Tibial nerve (tissue), 3 donors: ENCODE results near the gene ANKS6.

ENCODE experiments used
- EP300 ChIP-seq, 2 donors: sonication (generic); formaldehyde crosslinking; IDR thresholded peaks; one replicate each; pipeline ENCODE4 v1.6.1; 2017; ENCODE audit warnings: antibody characterized with exemption in 2 of 2, mild to moderate bottlenecking in 1 of 2
- POLR2A ChIP-seq, 2 donors: fragments of 450-650 bp; IDR thresholded peaks; one replicate each; pipeline ENCODE4 v1.6.1; 2017; ENCODE audit warnings: antibody characterized with exemption in 2 of 2, mild to moderate bottlenecking in 2 of 2, moderate library complexity in 2 of 2

DNA sequence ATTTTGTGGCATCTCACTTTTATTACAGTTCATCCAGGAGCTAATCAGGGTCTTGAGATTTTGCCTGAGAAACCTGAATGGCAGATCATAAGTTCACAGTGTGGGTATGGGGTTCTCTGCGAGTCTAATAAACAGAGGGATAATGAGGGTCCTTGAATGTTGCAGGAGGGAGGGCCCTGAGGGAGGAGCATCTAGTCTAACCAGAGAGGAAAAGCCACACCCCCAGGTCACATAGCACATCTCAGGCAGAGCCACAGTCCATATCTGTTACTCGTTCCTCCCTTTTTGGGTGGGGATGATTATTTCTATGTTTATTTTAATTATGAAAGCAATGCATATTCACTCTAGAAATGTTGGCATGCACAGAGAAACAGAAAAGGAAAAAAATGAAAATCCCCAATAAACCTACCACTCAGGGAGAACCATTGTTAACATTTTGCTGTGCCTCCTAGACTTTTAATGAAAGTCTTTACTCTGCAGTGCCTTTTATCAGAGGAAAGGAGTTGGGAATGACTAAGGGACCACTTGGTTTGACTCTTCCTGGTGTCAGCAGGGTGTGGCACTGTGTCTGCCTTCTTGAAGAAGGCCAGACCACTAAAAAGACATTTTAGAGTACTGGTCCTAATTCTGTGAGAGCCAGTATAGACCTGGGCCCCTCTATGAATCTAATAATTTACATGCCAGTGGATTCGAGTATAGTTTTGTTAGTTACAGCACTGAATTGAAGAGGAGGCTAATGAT, 13.9 kb upstream of the ANKS6 start:
- no peak for TF ChIP-seq EP300 (IDR thresholded peaks at IDR 0.05)
- TF ChIP-seq POLR2A (IDR thresholded peaks at IDR 0.05), result no peak
